ENCODE results near the gene HS1BP3.

HS1BP3 gene

DNA sequence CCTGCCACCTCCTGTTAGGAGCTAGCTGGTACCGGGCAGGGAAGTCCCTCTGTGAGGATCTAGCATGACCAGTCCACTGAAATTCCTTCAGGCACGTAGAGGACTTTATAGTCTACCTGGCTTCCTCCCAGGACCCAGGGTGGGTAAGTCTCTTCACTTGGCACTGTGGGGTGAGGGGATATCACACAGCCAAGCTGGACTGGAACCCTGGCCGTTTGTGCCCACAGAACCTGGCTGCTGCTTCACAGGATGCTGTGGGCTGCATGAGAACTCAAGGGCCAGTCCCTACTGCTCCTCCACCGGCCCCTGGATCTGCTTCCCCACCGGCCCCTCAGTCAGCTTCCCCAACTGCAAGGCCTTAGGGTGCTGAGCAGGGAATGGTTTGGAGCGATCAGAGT lies 35.8 kb downstream of the HS1BP3 start:
- CTCF ChIA-PET = interaction anchor here (0.8 to 3.0 kb wide), 11 partner anchors 10 to 236 kb away, joined by 3 to 12 read pairs (median 4); no protein-coding TSS in a partner anchor
- no peak for DNase-seq (ENCODE audit: low read depth, low spot score)

DNA sequence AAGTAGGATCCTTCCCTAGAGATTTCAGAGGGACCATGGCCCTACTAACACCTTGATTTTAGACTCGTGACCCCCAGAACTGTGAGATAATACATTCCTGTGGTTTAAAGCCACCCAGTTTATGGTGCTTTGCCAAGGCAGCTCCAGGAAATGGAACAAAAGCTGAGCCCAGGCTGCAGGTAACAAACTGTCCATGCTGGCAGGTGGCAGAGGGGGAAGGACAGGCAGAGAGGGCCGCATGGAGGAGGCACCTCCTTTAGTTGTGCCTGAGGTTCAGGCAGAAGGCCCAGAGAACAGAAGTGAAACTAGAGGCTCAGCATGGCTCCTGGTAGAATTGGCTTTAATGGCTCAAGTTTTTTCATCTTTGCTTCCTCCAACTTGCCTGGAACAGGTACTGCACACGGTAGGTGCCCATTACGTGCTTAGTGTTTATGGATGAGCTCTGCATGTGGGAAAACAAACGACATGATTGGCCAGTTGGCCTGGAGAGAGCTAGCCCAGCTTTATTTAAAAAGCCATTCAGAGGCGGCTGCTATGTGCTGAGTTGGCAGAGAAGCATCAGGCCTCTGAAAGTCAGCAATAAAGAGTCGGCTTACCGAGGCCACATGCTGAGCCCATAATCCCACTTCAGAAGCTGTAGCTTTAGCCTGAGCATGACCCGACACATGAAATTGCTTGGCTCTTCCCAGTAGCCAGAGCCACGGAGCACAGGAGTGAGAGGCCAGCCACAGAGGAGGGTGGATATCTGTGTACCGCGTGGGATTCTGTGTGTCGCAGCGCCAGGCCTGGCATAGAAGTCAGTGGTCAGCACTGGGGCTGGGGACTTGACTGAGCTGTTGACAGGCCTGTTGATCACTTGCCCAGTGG lies 36.5 kb downstream of the HS1BP3 start:
- ChIA-PET POLR2A (interaction anchor here (0.6 to 1.9 kb wide), 2 partner anchors 18 to 167 kb away, joined by 3 to 10 read pairs; partner anchors contain the start of gene RHOB), CTCF (interaction anchor here (1.0 to 3.0 kb wide), 9 partner anchors 10 to 218 kb away, joined by 3 to 12 read pairs (median 6); no protein-coding TSS in a partner anchor)
- no peak for DNase-seq (ENCODE audit: low read depth, low spot score)
- TF ChIP-seq, protein P1, sequence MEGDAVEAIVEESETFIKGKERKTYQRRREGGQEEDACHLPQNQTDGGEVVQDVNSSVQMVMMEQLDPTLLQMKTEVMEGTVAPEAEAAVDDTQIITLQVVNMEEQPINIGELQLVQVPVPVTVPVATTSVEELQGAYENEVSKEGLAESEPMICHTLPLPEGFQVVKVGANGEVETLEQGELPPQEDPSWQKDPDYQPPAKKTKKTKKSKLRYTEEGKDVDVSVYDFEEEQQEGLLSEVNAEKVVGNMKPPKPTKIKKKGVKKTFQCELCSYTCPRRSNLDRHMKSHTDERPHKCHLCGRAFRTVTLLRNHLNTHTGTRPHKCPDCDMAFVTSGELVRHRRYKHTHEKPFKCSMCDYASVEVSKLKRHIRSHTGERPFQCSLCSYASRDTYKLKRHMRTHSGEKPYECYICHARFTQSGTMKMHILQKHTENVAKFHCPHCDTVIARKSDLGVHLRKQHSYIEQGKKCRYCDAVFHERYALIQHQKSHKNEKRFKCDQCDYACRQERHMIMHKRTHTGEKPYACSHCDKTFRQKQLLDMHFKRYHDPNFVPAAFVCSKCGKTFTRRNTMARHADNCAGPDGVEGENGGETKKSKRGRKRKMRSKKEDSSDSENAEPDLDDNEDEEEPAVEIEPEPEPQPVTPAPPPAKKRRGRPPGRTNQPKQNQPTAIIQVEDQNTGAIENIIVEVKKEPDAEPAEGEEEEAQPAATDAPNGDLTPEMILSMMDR (IDR thresholded peaks at IDR 0.05; ENCODE audit: insufficient read depth, low read length, missing control alignments) = no peak
- H3K4me3 ChIP-seq (ENCODE audit: low read depth, low read length) = no peak overlapping the region

More for the DNA sequence above, 35.8 kb downstream of the HS1BP3 start:
- POLR2A ChIA-PET = interaction anchor here (0.6 to 1.9 kb wide), 2 partner anchors 19 to 167 kb away, joined by 3 to 10 read pairs; partner anchors contain the start of gene RHOB
- TF ChIP-seq, protein P1 (IDR thresholded peaks at IDR 0.05; ENCODE audit: insufficient read depth, low read length, missing control alignments) = no peak
- no peak overlapping the region for H3K4me3 ChIP-seq (ENCODE audit: low read depth, low read length)

DNA sequence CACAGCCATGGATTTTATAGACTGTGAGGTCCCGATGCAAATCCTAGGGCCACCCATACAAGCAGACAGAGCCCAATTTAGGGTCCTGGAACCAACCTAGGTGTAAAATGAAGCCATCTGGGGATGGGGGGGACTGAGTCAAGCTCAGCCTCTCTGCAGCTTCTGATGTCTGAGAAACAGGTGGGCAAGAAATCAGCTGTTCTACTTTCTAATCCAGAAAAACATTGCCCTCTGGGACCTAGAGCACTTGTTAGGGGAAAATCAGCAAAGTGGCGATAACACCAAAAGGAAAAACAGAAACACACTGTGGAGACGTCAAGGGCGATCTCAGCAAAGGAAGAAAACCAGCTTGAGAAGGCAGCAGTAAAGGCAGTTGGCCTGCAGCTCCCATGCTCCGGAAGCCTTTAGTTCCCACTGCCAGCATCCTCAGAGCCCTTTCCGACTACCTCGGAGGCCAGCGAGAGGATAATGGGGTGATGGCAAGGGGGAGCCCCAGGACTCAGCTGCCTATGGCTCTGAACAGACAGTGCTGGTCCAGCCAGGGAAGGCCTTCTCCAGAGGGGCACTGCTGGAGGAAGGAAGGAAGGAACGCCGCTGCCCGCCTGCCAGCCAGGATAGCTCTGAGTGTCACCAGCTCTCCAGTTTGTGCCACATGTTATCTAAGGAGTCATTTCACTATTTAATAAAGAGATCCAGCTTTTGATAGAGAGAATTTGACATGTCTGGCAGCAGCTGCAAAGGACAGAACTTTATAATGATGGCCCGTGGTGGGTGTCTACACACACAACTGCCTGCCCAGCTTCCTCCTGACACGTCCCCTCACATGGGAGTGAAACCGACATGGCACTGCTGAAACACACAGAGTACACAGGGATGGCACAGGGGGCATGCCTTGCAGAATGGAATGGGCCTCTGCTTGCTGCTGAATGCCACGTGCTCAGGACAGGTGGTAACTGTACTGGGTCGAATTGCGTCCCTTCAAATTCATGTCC lies 37.7 kb downstream of the HS1BP3 start:
- POLR2A ChIA-PET = interaction anchor here (1.4 kb wide), 1 partner anchor 166 kb away, joined by 7 read pairs; the partner anchor contains the start of gene RHOB
- TF ChIP-seq, protein P1 (IDR thresholded peaks at IDR 0.05; ENCODE audit: insufficient read depth, low read length, missing control alignments) = no peak
- no peak for DNase-seq (ENCODE audit: low read depth, low spot score)

GRCh38 chr2:20611844-20612356 lies 39.0 kb downstream of the HS1BP3 start:
- no peak for DNase-seq (ENCODE audit: low read depth, low spot score)
- ChIA-PET CTCF (interaction anchor here (2.3 to 3.3 kb wide), 2 partner anchors 10 to 15 kb away, joined by 10 to 18 read pairs; no protein-coding TSS in a partner anchor), POLR2A (interaction anchor here (0.7 kb wide), 1 partner anchor 165 kb away, joined by 3 read pairs; the partner anchor contains the start of gene RHOB)
- H3K4me3 ChIP-seq (ENCODE audit: low read depth, low read length) = no peak overlapping the region
- TF ChIP-seq, protein P1 (IDR thresholded peaks at IDR 0.05; ENCODE audit: insufficient read depth, low read length, missing control alignments) = no peak

More for the DNA sequence above, 37.7 kb downstream of the HS1BP3 start:
- CTCF ChIA-PET = interaction anchor here (0.8 to 3.3 kb wide), 6 partner anchors 8 to 201 kb away, joined by 3 to 18 read pairs (median 4); no protein-coding TSS in a partner anchor
- no peak overlapping the region for H3K4me3 ChIP-seq (ENCODE audit: low read depth, low read length)

DNA sequence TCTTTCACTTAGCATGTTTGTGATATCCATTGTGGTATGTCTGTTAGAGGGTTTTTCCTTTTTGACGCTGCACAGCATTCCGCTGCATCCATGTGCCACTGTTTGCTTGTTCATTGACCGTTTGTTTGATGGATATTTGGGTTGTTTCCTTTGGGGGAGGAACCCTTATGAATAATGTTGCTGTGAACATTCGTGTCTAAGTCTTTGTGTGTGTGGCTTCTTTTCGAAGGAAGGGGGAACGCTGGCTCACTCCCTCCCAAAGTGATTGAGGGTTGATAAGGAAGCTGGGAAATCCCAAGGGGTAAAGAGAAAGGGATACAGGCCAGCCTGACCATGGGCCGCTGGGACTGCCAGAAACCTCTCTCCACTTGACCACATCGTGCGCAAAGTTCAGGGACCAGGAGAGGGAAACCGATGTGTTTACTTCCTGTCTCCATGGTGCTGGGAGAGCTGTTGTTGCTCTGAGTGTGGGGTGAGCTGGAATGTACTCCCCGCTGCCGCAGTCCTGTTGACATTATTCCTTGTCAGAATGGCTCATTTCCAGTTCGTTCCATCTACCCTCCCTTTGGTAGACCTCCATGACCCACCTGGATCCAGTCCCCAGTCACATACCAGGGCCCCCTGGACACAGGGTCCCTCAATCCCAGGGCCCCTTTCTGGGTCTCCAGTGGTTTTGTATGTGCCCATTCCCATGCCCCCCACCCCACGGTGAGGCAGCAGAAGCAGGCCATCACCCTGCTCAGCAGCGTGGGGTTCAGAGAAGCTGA lies 39.6 kb downstream of the HS1BP3 start:
- no peak for DNase-seq (ENCODE audit: low read depth, low spot score)
- TF ChIP-seq, protein P1 (IDR thresholded peaks at IDR 0.05; ENCODE audit: insufficient read depth, low read length, missing control alignments) = no peak
- CTCF ChIA-PET = interaction anchor here (1.7 to 3.3 kb wide), 3 partner anchors 9 to 40 kb away, joined by 5 to 18 read pairs (median 10); partner anchors contain the start of gene HS1BP3
- no peak overlapping the region for H3K4me3 ChIP-seq (ENCODE audit: low read depth, low read length)
- POLR2A ChIA-PET = interaction anchor here (0.7 kb wide), 1 partner anchor 164 kb away, joined by 3 read pairs; the partner anchor contains the start of gene RHOB
